Activated naive CD8-positive, alpha-beta T cell treated with anti-CD3 and anti-CD28 coated beads, Interleukin-2, amount 10 ng/mL, durations not matched to agents 7 days and 5 days (primary cell): ENCODE data around the gene KRTAP10-12. TPM values are rescaled to one million over a fixed set of nuclear protein-coding genes. Genes with fewer than 3 reads are reported as not detected.
"Not testable (repeated sequence)": the region's sequence is repeated elsewhere in the genome, so short reads cannot be mapped to it uniquely, and the experiment has no call there.

Source experiments
- ATAC-seq: fragments of 150-1000 bp; cut with Tn5 transposase; one replicate; pipeline ENCODE4 v1.10.0; 2021; ENCODE audit warnings: low read depth, moderate library complexity
- POLR2A ChIA-PET: fragments of 350-600 bp; sonication (Branson Sonifier 250); formaldehyde crosslinking; loops from one replicate; lab custom pipeline; 2021; ENCODE audit warnings: antibody characterized with exemption; lab: Charles Lee
- DNase-seq: peaks from one replicate; pipeline ENCODE4 v3.0.0; 2021
- H3K27ac Mint-ChIP-seq: one replicate; pipeline ENCODE4 v1.8.0; 2022; ENCODE audit warnings: mild to moderate bottlenecking, mixed read lengths
- H3K27me3 Mint-ChIP-seq: one replicate; pipeline ENCODE4 v1.8.0; 2022; ENCODE audit warnings: mild to moderate bottlenecking, moderate library complexity, mixed read lengths
- H3K36me3 Mint-ChIP-seq: one replicate; pipeline ENCODE4 v1.8.0; 2021; ENCODE audit warnings: mild to moderate bottlenecking, mixed read lengths
- H3K4me1 Mint-ChIP-seq: one replicate; pipeline ENCODE4 v1.8.0; 2021; ENCODE audit warnings: mixed read lengths
- H3K4me3 Mint-ChIP-seq: one replicate; pipeline ENCODE4 v1.8.0; 2022; ENCODE audit warnings: mild to moderate bottlenecking, moderate library complexity, mixed read lengths
- H3K9me3 Mint-ChIP-seq: one replicate; pipeline ENCODE4 v1.8.0; 2021; ENCODE audit warnings: mixed read lengths
- total RNA-seq, 2 experiments: library from RNA; stranded (reverse); gene quantifications; one replicate each; pipeline ENCODE4 v1.2.3, GENCODE V29; 2021

KRTAP10-12 gene
- total RNA-seq, 2 experiments from 2014 or later: not detected

DNA sequence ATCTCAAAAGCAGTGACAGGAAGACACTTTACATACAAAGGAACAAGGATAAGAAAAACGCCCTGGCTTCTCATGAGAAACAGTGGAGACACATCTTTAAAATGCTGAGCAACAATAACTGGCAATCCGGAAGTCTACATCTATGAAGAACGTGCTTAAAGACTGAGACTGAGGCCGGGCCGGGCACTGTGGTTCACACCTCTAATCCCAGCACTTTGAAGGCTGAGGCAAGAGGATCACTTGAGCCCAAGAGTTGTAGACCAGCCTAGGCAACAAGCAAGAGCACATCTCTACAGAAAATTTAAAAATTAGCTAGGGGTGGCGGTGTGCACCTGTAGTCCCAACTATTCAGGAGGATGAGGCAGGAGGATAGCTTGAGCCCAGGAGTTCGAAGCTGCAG, 12.9 kb upstream of the KRTAP10-12 start:
- POLR2A ChIA-PET: no interaction called here

DNA sequence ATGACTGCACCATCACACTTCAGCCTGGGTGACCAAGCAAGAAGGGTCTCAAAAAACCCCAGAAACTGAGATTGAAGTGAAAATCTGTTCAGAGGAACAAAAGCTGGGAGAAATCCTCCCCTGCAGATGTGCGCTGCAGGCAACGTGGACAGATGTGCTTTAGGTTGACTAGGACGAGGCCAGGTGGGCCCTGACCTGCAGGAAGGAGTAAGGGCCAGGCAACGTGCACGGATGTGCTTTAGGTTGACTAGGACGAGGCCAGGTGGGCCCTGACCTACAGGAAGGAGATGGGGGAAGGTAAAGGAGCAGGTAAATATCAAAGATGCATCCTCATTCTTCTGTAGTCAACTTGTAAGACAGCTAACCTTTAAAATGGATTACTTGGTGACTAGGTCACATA, 12.5 kb upstream of the KRTAP10-12 start:
- peaks cover 11% of the 10 kb centered on the region for H3K27me3 Mint-ChIP-seq
- DNase-seq (no peak), ATAC-seq (no peak)
- peaks cover 5% of the 10 kb centered on the region for H3K4me1 Mint-ChIP-seq
- no peak overlapping the region for H3K27ac Mint-ChIP-seq
- H3K4me3 Mint-ChIP-seq: no peak overlapping the region
- no peaks in the 10 kb centered on the region for H3K9me3 Mint-ChIP-seq
- no peaks in the 10 kb centered on the region for H3K36me3 Mint-ChIP-seq
- POLR2A ChIA-PET: no interaction called here

More for the DNA sequence above, 12.9 kb upstream of the KRTAP10-12 start:
- Mint-ChIP-seq H3K4me3 (no peak overlapping the region), H3K9me3 (no peaks in the 10 kb centered on the region), H3K4me1 (peaks cover 5% of the 10 kb centered on the region), H3K27me3 (peaks cover 12% of the 10 kb centered on the region), H3K27ac (no peak overlapping the region), H3K36me3 (no peaks in the 10 kb centered on the region)
- DNase-seq (no peak), ATAC-seq (no peak)

GRCh38 chr21:44685050-44685449, 11.9 kb upstream of the KRTAP10-12 start:
- ATAC-seq, H3K36me3 Mint-ChIP-seq, H3K4me1 Mint-ChIP-seq, H3K27ac Mint-ChIP-seq, H3K9me3 Mint-ChIP-seq, DNase-seq, H3K4me3 Mint-ChIP-seq, POLR2A ChIA-PET, H3K27me3 Mint-ChIP-seq: not testable (repeated sequence)

DNA sequence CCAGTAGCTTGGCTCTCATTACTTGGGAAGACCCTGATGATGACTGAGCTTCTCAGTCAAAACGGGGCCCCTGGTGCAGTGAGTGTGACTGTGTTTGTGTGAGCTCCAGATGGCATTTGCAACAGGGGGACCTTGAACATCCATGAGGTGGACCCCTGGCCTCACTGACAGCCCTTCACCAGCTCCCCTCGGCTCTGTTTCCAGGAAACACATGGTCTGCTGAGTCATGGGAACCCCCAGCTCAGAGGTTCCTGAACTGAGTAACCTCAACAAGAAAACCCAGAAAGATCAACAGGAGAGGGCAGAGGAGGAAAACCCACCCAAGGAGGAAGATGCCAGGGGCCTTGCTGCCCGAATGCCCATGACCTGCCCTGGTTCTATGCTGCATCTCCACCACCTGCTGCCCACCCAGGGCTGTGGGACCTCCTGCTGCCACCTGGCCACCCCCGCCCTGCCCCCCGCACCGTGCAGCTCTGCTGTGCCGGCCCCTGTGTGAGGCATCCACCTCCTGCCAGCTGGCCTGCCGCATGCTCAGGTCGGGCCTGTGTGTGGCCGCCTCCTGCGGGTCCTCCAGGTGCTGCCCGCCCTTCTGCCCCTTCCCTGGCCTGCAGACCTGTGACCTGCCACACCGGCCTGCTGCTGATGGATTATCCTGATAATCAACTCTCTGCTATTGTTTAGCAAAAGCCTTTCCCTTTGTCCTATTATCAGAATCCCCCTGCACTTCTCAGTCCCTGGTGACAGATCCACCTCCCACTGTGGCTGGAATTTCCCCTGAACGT, 10.8 kb upstream of the KRTAP10-12 start:
- Mint-ChIP-seq H3K4me3 (no peak overlapping the region), H3K27ac (no peak overlapping the region), H3K36me3 (no peaks in the 10 kb centered on the region), H3K27me3 (peaks cover 6% of the 10 kb centered on the region), H3K9me3 (peaks cover 1% of the 10 kb centered on the region), H3K4me1 (peaks cover 5% of the 10 kb centered on the region)
- DNase-seq (no peak), ATAC-seq (no peak)
- POLR2A ChIA-PET: no interaction called here

DNA sequence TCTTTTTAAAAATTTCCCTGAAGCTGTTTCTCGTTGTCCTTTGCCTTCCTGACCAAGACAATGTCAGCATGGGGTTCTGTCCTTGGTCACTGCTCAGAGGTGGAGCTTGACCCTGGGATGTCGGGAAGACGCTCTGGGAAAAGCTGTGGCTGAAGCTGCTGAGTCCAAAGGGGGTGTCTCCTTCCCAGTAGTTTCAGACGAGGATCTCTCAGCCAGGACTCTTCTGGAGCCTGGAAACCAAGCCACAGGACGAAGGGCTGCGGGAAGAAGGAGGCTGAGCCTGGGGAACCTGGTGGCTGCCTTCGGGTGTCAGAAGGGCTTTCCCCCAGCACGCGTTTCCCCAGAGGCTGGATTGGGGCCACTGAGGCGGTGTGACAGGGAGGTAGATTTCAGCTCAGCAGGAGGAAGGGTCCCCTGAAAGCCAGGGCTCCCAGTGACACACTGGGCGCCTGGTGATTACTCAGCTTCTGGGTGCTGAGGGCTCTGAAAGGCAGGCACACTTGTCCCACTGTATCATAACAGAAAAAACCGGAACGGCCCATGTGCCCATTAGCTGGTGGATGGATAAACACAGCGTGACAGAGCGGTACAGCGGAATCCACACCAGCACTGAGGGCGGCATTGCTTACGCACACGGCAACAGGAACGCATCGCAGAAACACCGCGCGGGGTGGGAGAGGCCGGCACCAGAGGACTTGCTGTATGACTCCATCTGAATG, 10.0 kb upstream of the KRTAP10-12 start:
- Mint-ChIP-seq H3K27me3 (peaks cover 5% of the 10 kb centered on the region), H3K36me3 (no peaks in the 10 kb centered on the region), H3K4me1 (peaks cover 5% of the 10 kb centered on the region), H3K9me3 (peaks cover 1% of the 10 kb centered on the region), H3K4me3 (no peak overlapping the region), H3K27ac (peak overlapping the region; percentile 12)
- DNase-seq (no peak), ATAC-seq (no peak)
- POLR2A ChIA-PET: no interaction called here

DNA sequence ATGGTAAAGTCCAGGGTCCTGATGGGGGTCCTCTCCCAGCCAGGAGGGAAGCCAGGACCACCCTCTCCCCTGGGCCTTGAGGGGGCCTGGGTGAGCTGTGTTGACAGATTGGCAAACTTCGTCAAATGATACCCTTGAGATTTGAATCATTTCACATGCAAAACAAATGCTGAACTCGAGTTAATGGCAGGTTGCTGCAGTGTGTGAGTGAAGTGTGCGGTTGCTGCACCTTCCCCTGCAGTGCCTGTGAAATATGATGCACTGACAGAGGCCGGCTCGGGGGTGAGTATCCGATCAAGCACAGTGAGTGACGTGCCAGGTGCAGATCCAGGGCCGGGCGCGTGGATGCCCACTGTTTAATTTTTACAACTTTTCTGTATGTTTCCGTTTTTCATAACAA, 9.3 kb upstream of the KRTAP10-12 start:
- no peaks in the 10 kb centered on the region for H3K36me3 Mint-ChIP-seq
- H3K4me1 Mint-ChIP-seq: peaks cover 5% of the 10 kb centered on the region
- H3K9me3 Mint-ChIP-seq: peaks cover 3% of the 10 kb centered on the region
- no peak overlapping the region for H3K27ac Mint-ChIP-seq
- POLR2A ChIA-PET: no interaction called here
- H3K27me3 Mint-ChIP-seq: peaks cover 3% of the 10 kb centered on the region
- DNase-seq (no peak), ATAC-seq (no peak)
- no peak overlapping the region for H3K4me3 Mint-ChIP-seq

DNA sequence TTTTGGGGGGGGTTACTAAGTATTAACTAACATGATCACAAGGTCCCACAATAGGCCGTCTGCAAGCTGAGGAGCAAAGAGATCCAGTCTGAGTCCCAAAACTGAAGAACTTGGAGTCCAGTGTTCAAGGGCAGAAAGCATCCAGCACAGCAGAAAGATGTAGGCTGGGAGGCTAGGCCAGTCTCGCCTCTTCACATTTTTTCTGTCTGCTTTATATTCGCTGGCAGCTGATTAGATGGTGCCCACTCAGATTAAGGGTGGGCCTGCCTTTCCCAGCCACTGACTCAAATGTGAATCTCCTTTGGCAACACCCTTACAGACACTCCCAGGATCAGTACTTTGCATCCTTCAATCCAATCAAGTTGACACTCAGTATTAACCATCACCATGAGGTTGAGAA, 7.2 kb upstream of the KRTAP10-12 start:
- not testable (repeated sequence) for DNase-seq, H3K9me3 Mint-ChIP-seq, H3K27me3 Mint-ChIP-seq

DNA sequence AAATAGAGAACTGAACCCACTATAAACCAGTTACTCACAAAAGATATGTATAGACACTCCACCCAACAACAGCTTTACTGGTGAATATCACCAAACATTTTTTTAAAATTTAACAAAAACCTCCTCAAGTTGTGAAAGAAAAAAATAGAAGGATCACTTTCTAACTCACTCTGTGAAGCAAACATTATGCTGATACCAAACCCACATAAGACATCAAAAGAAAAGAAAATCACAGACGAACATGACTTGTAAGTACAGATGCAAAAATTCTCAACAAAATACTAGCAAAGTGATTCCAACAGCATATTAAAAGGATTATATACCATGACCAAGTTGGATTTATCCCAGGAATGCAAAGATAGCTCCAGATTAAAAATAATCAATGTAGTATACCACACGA, 5.3 kb upstream of the KRTAP10-12 start:
- DNase-seq: no peak
- Mint-ChIP-seq H3K36me3 (no peaks in the 10 kb centered on the region), H3K4me1 (no peaks in the 10 kb centered on the region), H3K27ac (no peak overlapping the region), H3K4me3 (no peak overlapping the region), H3K9me3 (peaks cover 5% of the 10 kb centered on the region), H3K27me3 (peaks cover 10% of the 10 kb centered on the region)
- POLR2A ChIA-PET: no interaction called here
- ATAC-seq: no peak

More for the DNA sequence above, 7.2 kb upstream of the KRTAP10-12 start:
- H3K4me1 Mint-ChIP-seq, H3K4me3 Mint-ChIP-seq, H3K27ac Mint-ChIP-seq, POLR2A ChIA-PET, ATAC-seq, H3K36me3 Mint-ChIP-seq: not testable (repeated sequence)

GRCh38 chr21:44692798-44693512, 4.0 kb upstream of the KRTAP10-12 start:
- POLR2A ChIA-PET: no interaction called here

DNA sequence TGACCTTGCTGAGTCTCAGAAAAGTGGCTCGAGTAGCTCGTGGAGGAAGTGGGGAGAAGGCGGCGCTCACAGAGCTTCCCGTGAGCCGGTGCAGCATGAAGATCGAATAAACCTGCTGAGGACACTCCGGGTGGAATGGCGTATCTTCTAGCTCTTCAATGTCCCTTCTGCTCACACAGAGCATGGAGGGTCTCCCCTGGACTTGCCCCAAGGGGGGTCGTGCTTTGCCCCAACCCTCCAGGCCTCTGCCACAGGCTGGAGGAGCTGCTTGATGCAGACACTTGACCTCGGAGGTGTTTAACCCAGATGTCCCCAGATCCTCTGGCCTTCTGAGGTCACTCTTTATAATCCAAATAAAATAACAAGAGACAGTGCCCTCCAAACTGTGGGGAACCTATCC, 2.2 kb upstream of the KRTAP10-12 start:
- H3K27ac Mint-ChIP-seq: no peak overlapping the region
- DNase-seq: no peak

More at GRCh38 chr21:44692798-44693512, 4.0 kb upstream of the KRTAP10-12 start:
- ATAC-seq (no peak), DNase-seq (no peak)
- Mint-ChIP-seq H3K36me3 (no peaks in the 10 kb centered on the region), H3K4me1 (no peaks in the 10 kb centered on the region), H3K4me3 (no peak overlapping the region), H3K27me3 (peaks cover 22% of the 10 kb centered on the region), H3K27ac (no peak overlapping the region), H3K9me3 (peaks cover 5% of the 10 kb centered on the region)

GRCh38 chr21:44695184-44695583, 1.8 kb upstream of the KRTAP10-12 start:
- Mint-ChIP-seq H3K36me3 (no peaks in the 10 kb centered on the region), H3K27me3 (peaks cover 37% of the 10 kb centered on the region), H3K27ac (no peak overlapping the region), H3K9me3 (peaks cover 5% of the 10 kb centered on the region), H3K4me3 (no peak overlapping the region), H3K4me1 (no peaks in the 10 kb centered on the region)
- POLR2A ChIA-PET: no interaction called here
- no peak for ATAC-seq
- DNase-seq: no peak

More for the DNA sequence above, 2.2 kb upstream of the KRTAP10-12 start:
- peaks cover 34% of the 10 kb centered on the region for H3K27me3 Mint-ChIP-seq
- peaks cover 5% of the 10 kb centered on the region for H3K9me3 Mint-ChIP-seq
- no peaks in the 10 kb centered on the region for H3K36me3 Mint-ChIP-seq
- no peak for ATAC-seq
- no peak overlapping the region for H3K4me3 Mint-ChIP-seq
- H3K4me1 Mint-ChIP-seq: no peaks in the 10 kb centered on the region
- POLR2A ChIA-PET: no interaction called here

DNA sequence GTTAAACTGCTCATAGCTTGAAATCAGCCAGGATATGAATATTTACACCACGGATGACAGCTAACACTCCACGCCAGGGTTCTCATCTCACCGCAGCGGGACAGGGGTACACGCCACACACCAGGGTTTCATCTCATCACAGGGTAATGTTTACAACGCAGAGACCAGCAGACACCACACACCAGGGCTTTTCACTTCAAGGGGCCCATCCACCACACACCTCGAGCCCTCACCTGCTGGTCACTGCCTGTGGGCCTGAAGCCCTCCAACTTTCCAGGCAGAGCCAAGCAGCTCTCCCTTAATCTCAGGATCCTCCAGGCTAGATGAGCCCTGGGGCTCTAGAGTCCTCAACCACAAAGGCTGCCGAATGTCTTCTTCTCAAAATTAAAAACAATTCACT, 1.3 kb upstream of the KRTAP10-12 start:
- DNase-seq (no peak), ATAC-seq (no peak)
- Mint-ChIP-seq H3K36me3 (no peaks in the 10 kb centered on the region), H3K4me1 (no peaks in the 10 kb centered on the region), H3K27me3 (peaks cover 37% of the 10 kb centered on the region), H3K27ac (no peak overlapping the region), H3K4me3 (no peak overlapping the region), H3K9me3 (peaks cover 5% of the 10 kb centered on the region)
- POLR2A ChIA-PET: no interaction called here

GRCh38 chr21:44696572-44696971, 400 bp upstream of the KRTAP10-12 start:
- H3K27ac Mint-ChIP-seq: no peak overlapping the region
- POLR2A ChIA-PET: no interaction called here
- no peak overlapping the region for H3K4me3 Mint-ChIP-seq
- H3K27me3 Mint-ChIP-seq: peaks cover 41% of the 10 kb centered on the region
- H3K4me1 Mint-ChIP-seq: no peaks in the 10 kb centered on the region
- no peak for ATAC-seq
- peaks cover 4% of the 10 kb centered on the region for H3K9me3 Mint-ChIP-seq
- no peaks in the 10 kb centered on the region for H3K36me3 Mint-ChIP-seq
- DNase-seq: no peak
